ENCODE results near the gene FDX2. TPM values are rescaled to one million over a fixed set of nuclear protein-coding genes. Genes with fewer than 3 reads are reported as not detected.

The FDX2 gene
- total and polyA plus RNA-seq, 2 of the 8 experiments (the other 6 are each of a cell fraction or from before 2014, with no cell fraction given): 27.0 to 64.4 TPM

GRCh38 chr19:10317857-10318462 is 2.1 kb upstream of the FDX2 start:
- H2BK5ac ChIP-seq (ENCODE audit: low read depth, low read length): no peak overlapping the region
- 94% methylated on average over 15 of the region's 15 CpGs; no CpG with 5 or more reads in 1 of the 2 experiments for WGBS, 2 experiments (ENCODE audit: extremely low coverage in 1 of 2, insufficient coverage in 1 of 2, insufficient read length in 1 of 2, insufficient replicate concordance in 2 of 2, low coverage in 1 of 2, low lambda C conversion rate in 2 of 2, missing lambda C conversion rate in 1 of 2)
- no peak overlapping the region for H4K5ac ChIP-seq (ENCODE audit: insufficient read length, low read depth, low read length)
- H3K4ac ChIP-seq (replicated peaks; ENCODE audit: insufficient read length, low read depth, low read length): no peak overlapping the region
- no peak overlapping the region for H3K27ac ChIP-seq (ENCODE audit: low read depth, low read length)
- no peak overlapping the region for H2BK120ac ChIP-seq (replicated peaks; ENCODE audit: low read depth, low read length)
- H3K4me3 ChIP-seq (ENCODE audit: extremely low read depth in 1 of 4, insufficient read depth in 2 of 4, low read depth in 3 of 4, low read length in 4 of 4): no peak overlapping the region
- H3K23ac ChIP-seq (ENCODE audit: insufficient read length): no peak overlapping the region
- FAIRE-seq (no peak), DNase-seq (ENCODE audit: low read depth in 1 of 2, low spot score in 2 of 2) (no peak)
- TF ChIP-seq CHD2 (IDR thresholded peaks at IDR 0.05; ENCODE audit: low read length) (no peak), TAF1 (IDR thresholded peaks at IDR 0.05; ENCODE audit: low read depth, low read length) (no peak), EZH2 (IDR thresholded peaks at IDR 0.05; ENCODE audit: low read depth, low read length, severe bottlenecking) (no peak), SUZ12 (IDR thresholded peaks at IDR 0.05; ENCODE audit: low read length) (no peak), CBX8 (IDR thresholded peaks at IDR 0.05; ENCODE audit: borderline replicate concordance, low read depth, low read length) (no peak), ZNF274 (IDR thresholded peaks at IDR 0.05; ENCODE audit: borderline replicate concordance, extremely low read depth, low read length) (no peak), CEBPB (IDR thresholded peaks at IDR 0.05; ENCODE audit: low read depth, low read length) (no peak), GABPA (IDR thresholded peaks at IDR 0.05; ENCODE audit: borderline replicate concordance, insufficient read depth, low read length) (no peak), TEAD4 (IDR thresholded peaks at IDR 0.05; ENCODE audit: low read depth, low read length) (no peak), SIN3A (conservative IDR thresholded peaks at IDR 0.05 in 1 of 2, IDR thresholded peaks at IDR 0.05 in 1 of 2; ENCODE audit: low read depth in 1 of 2, low read length in 2 of 2) (no peak), POLR2AphosphoS5 (IDR thresholded peaks at IDR 0.05; ENCODE audit: low read depth, low read length) (no peak)
- no peak overlapping the region for H2AK5ac ChIP-seq (ENCODE audit: low read depth, low read length)
- H3K9ac ChIP-seq (replicated peaks in 1 of 4; ENCODE audit: extremely low read depth in 1 of 4, low read depth in 3 of 4, low read length in 3 of 4): no peak overlapping the region
- peaks cover 3% of the 10 kb centered on the region; the same call in 1 of the 2 replicates for H3K23me2 ChIP-seq (ENCODE audit: low read depth, low read length)
- H2AFZ ChIP-seq (ENCODE audit: low read length): no peak overlapping the region
- H4K8ac ChIP-seq (ENCODE audit: extremely low read depth, insufficient read depth, low read length): no peak overlapping the region
- H3K14ac ChIP-seq (ENCODE audit: insufficient read length): no peak overlapping the region
- peaks cover 0 to 8% of the 10 kb centered on the region in 2 experiments for H4K20me1 ChIP-seq (replicated peaks in 1 of 2; ENCODE audit: control insufficient read depth in 1 of 2, insufficient read depth in 2 of 2, low read length in 2 of 2)
- peaks cover 15 to 45% (median 35%) of the 10 kb centered on the region in 4 experiments for H3K36me3 ChIP-seq (ENCODE audit: control insufficient read depth in 2 of 4, insufficient read depth in 4 of 4, low read length in 3 of 4)
- ChIA-PET CTCF (ENCODE audit: partially characterized antibody) (interaction anchor here (0.6 to 2.1 kb wide), 7 partner anchors 19 to 129 kb away, joined by 3 to 12 read pairs (median 4); no protein-coding TSS in a partner anchor), POLR2A (ENCODE audit: partially characterized antibody) (interaction anchor here (0.7 to 11.4 kb wide), 5 partner anchors 15 to 368 kb away, joined by 3 to 104 read pairs (median 3); partner anchors contain the start of genes ICAM1 and RAVER1)
- no peak overlapping the region for H3K4me2 ChIP-seq (ENCODE audit: insufficient read depth in 1 of 2, low read depth in 2 of 2, low read length in 2 of 2)
- no peak overlapping the region for H2BK20ac ChIP-seq (ENCODE audit: low read length)
- H3K27me3 ChIP-seq (replicated peaks in 1 of 4; ENCODE audit: control insufficient read depth in 3 of 4, extremely low read depth in 1 of 4, insufficient read depth in 3 of 4, low read length in 3 of 4): no peaks in the 10 kb centered on the region; a peak in 1 of 7 replicates
- H2BK12ac ChIP-seq (ENCODE audit: low read depth, low read length): no peak overlapping the region
- H3K79me1 ChIP-seq (ENCODE audit: low read depth, low read length): no peaks in the 10 kb centered on the region; the same call in 1 of the 2 replicates
- H3K56ac ChIP-seq (replicated peaks; ENCODE audit: insufficient read length, low read depth, low read length): no peak overlapping the region
- H3K9me3 ChIP-seq (ENCODE audit: insufficient read depth in 2 of 2, low read depth in 1 of 2, low read length in 1 of 2): no peaks in the 10 kb centered on the region
- no peaks in the 10 kb centered on the region for H3K79me2 ChIP-seq (ENCODE audit: control insufficient read depth in 1 of 2, insufficient read depth in 2 of 2, low read length in 2 of 2)
- H3K18ac ChIP-seq (ENCODE audit: extremely low read depth, low read length): no peak overlapping the region
- H3K4me1 ChIP-seq (replicated peaks in 1 of 4; ENCODE audit: control insufficient read depth in 3 of 4, insufficient read depth in 4 of 4, low read length in 3 of 4): no peaks in the 10 kb centered on the region; a peak in 1 of 7 replicates
- H4K91ac ChIP-seq (replicated peaks; ENCODE audit: insufficient read length, low read length): no peak overlapping the region
- H2BK15ac ChIP-seq (ENCODE audit: low read length): no peak overlapping the region
